Lower lobe of right lung (tissue), 2 donors: ENCODE measurements around the gene MED12. TPM values are rescaled to one million over a fixed set of nuclear protein-coding genes. Genes with fewer than 3 reads are reported as not detected.

ENCODE experiments used
- ATAC-seq, 2 donors: fragments of 200-7000 bp; cut with Tn5 transposase; one replicate each; pipeline ENCODE4 v1.9.1; 2020 to 2022; ENCODE audit warnings: mild to moderate bottlenecking in 2 of 2, moderate library complexity in 2 of 2
- DNase-seq: peaks from one replicate; pipeline ENCODE4 v3.0.0-alpha.2; 2020
- H3K27ac ChIP-seq: fragments of 200-600 bp; one replicate; pipeline ENCODE4 v1.8.0; 2022
- H3K27me3 ChIP-seq: fragments of 200-600 bp; one replicate; pipeline ENCODE4 v1.8.0; 2022; ENCODE audit warnings: low read depth
- H3K36me3 ChIP-seq: fragments of 200-600 bp; one replicate; pipeline ENCODE4 v1.8.0; 2022; ENCODE audit warnings: mild to moderate bottlenecking
- H3K4me1 ChIP-seq: fragments of 200-600 bp; one replicate; pipeline ENCODE4 v1.8.0; 2022
- H3K4me3 ChIP-seq: fragments of 200-600 bp; one replicate; pipeline ENCODE4 v1.8.0; 2022; ENCODE audit warnings: mild to moderate bottlenecking
- H3K9me3 ChIP-seq: fragments of 200-600 bp; one replicate; pipeline ENCODE4 v1.8.0; 2022
- intact Hi-C: fragments of 100-400 bp; cut with DNase I; formaldehyde crosslinking; loops from one replicate; pipeline ENCODE4 v1.11.0; 2022
- total RNA-seq: library from RNA; stranded (reverse); fragmentation: NEBNext Ultra II Directional; extraction: Animal tissue kit (Norgen Biotek cat#: 25700); gene quantifications from one replicate; pipeline ENCODE4 v1.2.1, GENCODE V29; 2021
- TF ChIP-seq, protein P1 (sequence below): fragments of 200-600 bp; IDR thresholded peaks from one replicate; pipeline ENCODE4 v1.8.0; 2022; ENCODE audit warnings: antibody characterized with exemption, mild to moderate bottlenecking
- donor health status: DM: no; HTN: yes; CAD: no; lungs with severe emphysema.

Gene MED12
- total RNA-seq, 1 donor from 2014 or later = 48.4 TPM

DNA sequence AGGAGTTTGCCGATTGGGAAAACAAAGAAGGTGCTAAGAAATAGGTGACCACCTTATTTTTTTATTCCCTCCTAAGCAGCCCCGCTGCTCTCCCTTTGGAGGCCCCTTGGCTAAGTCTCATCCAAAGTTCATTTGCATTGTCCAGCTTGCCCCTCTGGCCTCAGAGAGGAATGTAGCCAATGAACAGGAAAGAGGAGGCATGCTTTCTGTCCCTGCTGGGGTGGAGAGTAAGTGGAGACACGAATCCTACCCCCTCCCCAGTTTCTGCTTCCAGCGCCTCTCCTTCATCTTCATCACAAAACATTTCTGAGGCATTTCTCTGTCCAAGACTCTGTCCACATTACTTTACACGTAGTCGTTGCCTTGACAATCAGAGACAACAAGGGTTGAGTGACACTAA lies 64.9 kb downstream of the MED12 start:
- peak overlapping the region; percentile 84 for H3K27ac ChIP-seq
- H3K36me3 ChIP-seq = no peaks in the 10 kb centered on the region
- ATAC-seq (no peak), DNase-seq (no peak)
- intact Hi-C loops = no loop called here
- H3K9me3 ChIP-seq = no peaks in the 10 kb centered on the region
- no peak overlapping the region for H3K4me3 ChIP-seq
- TF ChIP-seq, protein P1, sequence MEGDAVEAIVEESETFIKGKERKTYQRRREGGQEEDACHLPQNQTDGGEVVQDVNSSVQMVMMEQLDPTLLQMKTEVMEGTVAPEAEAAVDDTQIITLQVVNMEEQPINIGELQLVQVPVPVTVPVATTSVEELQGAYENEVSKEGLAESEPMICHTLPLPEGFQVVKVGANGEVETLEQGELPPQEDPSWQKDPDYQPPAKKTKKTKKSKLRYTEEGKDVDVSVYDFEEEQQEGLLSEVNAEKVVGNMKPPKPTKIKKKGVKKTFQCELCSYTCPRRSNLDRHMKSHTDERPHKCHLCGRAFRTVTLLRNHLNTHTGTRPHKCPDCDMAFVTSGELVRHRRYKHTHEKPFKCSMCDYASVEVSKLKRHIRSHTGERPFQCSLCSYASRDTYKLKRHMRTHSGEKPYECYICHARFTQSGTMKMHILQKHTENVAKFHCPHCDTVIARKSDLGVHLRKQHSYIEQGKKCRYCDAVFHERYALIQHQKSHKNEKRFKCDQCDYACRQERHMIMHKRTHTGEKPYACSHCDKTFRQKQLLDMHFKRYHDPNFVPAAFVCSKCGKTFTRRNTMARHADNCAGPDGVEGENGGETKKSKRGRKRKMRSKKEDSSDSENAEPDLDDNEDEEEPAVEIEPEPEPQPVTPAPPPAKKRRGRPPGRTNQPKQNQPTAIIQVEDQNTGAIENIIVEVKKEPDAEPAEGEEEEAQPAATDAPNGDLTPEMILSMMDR = no peak
- peaks cover 6% of the 10 kb centered on the region for H3K4me1 ChIP-seq
- H3K27me3 ChIP-seq = no peaks in the 10 kb centered on the region

DNA sequence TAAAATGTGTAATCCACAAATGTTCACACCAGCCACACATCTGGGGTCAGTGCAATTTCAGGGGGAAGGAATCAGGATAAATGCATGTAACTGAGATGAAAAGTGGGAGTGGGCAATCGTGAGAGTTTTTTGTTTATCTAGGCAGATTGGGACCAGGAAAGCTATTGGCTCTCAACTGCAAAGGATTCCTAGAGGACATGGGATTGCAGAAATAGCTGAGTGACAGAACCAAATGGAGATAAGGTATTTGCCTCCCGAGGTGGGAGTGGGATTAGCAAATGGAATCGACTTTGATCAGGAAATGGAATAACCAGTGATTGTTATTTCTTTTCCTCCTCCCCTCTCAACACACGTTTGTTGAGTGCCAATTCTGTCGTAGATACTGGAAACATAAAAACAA lies 65.7 kb downstream of the MED12 start:
- Histone ChIP-seq H3K4me1 (peaks cover 6% of the 10 kb centered on the region), H3K27ac (no peak overlapping the region), H3K4me3 (no peak overlapping the region), H3K36me3 (no peaks in the 10 kb centered on the region), H3K9me3 (no peaks in the 10 kb centered on the region), H3K27me3 (no peaks in the 10 kb centered on the region)
- intact Hi-C loops = no loop called here
- TF ChIP-seq, protein P1 = no peak
- no peak for DNase-seq
- ATAC-seq = no peak

DNA sequence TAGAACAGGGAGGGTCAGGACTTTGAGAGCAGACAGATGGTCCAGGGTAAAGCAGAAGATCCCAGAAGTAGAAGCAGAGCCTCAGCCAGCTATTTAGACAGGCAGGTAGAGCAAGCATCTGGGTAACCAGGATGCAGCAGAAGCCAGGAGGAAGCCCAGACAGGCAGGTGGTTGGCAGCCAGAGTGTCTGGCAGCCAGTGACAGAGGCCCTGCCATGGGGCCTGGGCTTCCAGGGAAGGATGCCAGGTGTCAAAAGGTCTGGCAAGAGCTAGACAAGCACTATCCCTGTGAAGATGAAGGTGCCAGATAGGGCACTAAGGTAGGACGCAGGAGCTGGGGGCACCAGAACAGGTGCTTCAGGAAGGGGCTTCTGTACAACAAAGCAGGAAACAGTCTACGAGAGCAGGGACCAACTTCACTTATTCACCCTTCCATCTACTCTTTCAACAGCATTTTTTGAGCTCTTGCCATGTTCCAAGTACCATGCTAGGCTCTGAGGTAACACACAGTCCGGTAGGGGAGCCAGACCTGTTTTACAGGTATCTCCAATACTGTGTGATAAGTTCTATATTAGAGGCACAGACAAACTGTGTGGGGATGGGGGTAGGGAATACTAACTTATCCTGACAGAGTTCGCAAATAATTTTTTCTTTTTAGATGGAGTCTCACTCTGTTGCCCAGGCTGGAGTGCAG lies 66.6 kb downstream of the MED12 start:
- no peak for DNase-seq
- H3K9me3 ChIP-seq = no peaks in the 10 kb centered on the region
- peak in 1 of 2 donors; percentile 15 for ATAC-seq
- no peak overlapping the region for H3K27ac ChIP-seq
- H3K27me3 ChIP-seq = no peaks in the 10 kb centered on the region
- peaks cover 6% of the 10 kb centered on the region for H3K4me1 ChIP-seq
- H3K36me3 ChIP-seq = no peaks in the 10 kb centered on the region
- H3K4me3 ChIP-seq = no peak overlapping the region
- intact Hi-C loops = no loop called here
- TF ChIP-seq, protein P1 = no peak

DNA sequence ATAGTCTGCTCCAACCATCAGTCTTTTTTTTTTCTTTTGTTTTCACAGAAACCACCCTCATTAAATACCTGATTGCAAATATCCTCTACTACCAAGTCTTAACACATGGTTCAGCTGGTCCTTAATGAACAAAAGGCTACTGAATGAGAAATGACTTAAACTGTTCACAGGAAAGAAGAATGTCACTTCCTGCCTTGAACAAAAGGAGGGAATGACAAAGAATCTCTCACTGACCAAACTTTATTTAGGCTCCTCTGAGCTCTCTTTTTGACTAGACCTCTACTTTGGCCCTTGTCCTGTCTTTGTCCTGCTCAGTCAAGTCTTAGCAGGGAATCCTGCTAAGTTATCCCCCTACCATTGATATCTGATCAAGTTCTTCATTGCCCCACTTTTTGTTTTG lies 72.9 kb downstream of the MED12 start:
- intact Hi-C loops = no loop called here
- Histone ChIP-seq H3K27me3 (no peaks in the 10 kb centered on the region), H3K36me3 (no peaks in the 10 kb centered on the region), H3K4me3 (no peak overlapping the region), H3K9me3 (no peaks in the 10 kb centered on the region), H3K27ac (no peak overlapping the region), H3K4me1 (no peaks in the 10 kb centered on the region)
- no peak for DNase-seq
- TF ChIP-seq, protein P1 = no peak
- ATAC-seq = no peak

Other genes starting within 250 kb of the MED12 start
- gene TEX11, start 209.9 kb upstream of the MED12 start, total RNA-seq = not detected
- not detected for gene SLC7A3, start 187.5 kb upstream of the MED12 start, total RNA-seq
- gene SNX12, start 50.3 kb upstream of the MED12 start, total RNA-seq = 47.7 TPM
- gene FOXO4, start 22.7 kb upstream of the MED12 start, total RNA-seq = 34.7 TPM
- not detected for gene CXorf65, start 11.9 kb upstream of the MED12 start, total RNA-seq
- gene IL2RG, start 7.0 kb upstream of the MED12 start, total RNA-seq = 33.1 TPM
- 1.3 TPM for gene NLGN3, start 26.2 kb downstream of the MED12 start, total RNA-seq
- 1.7 TPM for gene GJB1, start 104.6 kb downstream of the MED12 start, total RNA-seq
- gene ZMYM3, start 135.5 kb downstream of the MED12 start, total RNA-seq = 23.2 TPM
- 233 TPM for gene NONO, start 165.0 kb downstream of the MED12 start, total RNA-seq
- 1.4 TPM for gene ITGB1BP2, start 183.2 kb downstream of the MED12 start, total RNA-seq
- 30.9 TPM for gene TAF1, start 247.8 kb downstream of the MED12 start, total RNA-seq